HG02678 (cell line): ENCODE results near the gene MOCS1.

ENCODE experiments used
- ATAC-seq: cut with Tn5 transposase; IDR thresholded peaks from one replicate; pipeline ENCODE4 v1.9.1; 2021; ENCODE audit warnings: mild to moderate bottlenecking, moderate library complexity; ENCODE audit not compliant: unreplicated experiment

Gene MOCS1

DNA sequence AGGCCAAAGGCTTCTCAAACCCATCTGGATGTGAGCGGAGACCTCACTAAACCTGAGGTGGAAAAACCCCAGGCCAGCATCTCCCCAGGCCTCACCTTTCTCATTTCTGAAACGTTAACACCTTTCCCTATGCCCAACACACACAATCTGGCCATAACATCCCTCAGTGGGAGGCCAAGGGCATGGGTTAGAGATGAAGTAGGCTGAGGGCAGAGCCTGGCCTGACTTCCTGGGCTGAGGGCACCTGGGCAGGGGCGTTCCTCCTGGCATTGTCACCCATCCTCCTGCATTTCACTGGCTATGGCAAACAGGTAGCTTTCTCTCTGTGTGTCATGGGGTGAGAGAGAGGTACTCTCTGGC lies 8.4 kb downstream of the MOCS1 start:
- ATAC-seq = no peak

DNA sequence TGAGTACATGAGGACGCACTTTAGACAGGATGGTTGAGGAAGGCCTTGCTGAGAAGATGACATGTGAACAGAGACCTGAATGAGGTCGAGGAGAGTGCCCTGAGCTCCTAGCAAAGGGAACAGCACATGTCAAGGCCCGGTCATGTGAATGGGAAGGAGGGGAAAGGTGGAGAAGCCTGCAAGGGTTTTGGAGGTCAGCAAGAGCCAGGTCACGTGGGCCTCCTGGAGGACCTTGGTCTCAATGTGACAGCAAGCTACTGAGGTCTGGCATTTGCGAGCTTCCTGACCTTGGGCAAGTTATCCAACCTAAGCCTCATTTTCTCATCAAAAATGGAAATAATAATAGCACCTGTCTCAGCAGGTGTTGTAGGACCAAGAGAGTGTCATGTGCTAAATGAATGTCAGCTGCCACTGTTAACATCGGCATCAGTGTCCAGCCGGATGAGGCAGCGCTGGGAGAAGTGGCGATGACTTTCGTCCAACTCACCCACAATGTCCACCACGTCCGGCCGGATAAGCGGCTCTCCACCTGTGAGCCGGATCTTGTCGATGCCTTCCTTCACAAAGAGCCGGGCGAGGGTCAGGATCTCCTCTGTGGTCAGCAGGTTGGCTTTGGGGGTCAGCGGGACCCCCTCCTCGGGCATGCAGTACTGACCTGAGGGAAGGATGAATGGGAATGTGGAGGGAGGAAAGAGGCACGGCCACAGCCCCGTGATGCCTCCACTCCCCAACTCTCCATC lies 8.9 kb downstream of the MOCS1 start:
- no peak for ATAC-seq

DNA sequence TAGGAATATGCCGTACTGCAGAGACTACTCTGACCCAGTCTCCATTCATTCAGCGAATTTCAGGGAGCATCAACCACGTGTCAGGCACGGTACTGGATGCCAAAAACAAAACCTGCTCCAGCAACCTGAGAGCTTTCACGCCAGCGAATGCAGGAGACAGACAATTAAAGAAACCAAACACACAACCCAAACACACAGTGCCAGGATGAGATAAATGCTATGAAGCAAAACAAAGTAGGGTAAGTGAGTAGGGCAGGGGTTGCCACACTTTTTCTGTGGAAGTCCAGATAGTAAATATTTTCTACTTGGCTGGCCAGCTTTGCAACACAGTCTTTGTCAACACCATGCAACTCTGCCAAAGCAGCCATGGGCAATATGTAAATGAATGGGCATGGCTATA lies 10.0 kb downstream of the MOCS1 start:
- ATAC-seq = no peak

DNA sequence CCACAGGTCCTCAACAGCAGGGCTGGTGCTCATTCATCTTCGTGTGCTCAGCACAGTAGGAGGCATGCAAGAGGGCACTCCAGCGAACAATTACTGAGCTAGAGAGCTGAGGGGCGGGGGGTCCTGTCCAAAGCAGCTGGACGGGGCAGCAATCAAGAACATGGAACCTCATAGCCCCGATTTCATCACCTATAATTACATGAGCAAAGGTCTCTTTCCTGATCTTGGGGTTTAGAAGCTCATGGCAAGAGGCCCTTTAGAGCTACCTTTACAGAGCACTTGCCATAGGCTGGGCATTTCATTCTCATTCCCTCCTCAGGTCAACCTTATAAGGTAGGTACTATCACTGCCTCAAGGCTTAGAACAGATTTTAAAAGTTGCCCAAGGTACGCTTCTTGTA lies 10.4 kb downstream of the MOCS1 start:
- no peak for ATAC-seq

- ATAC-seq = no peak
These were observed 10.9 kb downstream of the MOCS1 start for GRCh38 chr6:39923394-39923793.

DNA sequence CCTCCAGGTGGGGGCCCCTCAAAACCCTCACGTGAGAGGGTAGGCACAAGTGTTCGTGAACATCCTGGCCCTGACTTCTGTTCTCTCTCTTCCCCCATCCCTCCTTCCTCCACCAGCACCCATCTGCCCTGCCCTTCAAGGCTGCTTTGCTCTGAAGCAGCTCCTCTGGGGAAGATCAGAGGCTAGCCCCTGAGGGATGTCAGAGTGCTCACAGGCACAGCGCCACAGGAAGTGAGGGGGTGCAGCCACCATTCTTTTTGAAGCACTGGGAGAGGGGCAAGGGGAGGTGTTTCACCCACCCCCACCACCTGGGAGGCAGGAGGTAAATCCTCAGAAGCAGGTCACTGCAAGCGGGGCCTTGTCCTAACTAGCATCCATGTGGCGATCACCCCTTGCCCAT lies 11.4 kb downstream of the MOCS1 start:
- no peak for ATAC-seq

DNA sequence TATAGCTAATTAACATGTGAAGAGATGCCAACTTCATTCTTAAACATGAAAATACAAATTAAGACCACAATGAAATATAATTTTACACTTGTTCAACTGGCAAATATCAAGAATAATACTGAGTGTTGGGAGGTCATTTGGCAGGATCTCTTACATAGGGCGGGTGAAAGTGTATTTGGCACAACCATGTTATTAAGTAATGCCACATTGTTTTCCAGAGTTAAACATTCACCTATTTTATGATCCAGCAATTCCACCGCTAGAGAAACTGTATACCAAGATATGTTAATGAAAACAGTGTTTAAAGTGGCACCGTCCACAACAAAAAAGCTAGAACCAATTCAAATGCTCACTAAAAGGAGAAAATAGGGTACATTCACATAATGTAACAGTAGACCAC lies 14.1 kb downstream of the MOCS1 start:
- no peak for ATAC-seq

GRCh38 chr6:39918831-39919230 lies 15.4 kb downstream of the MOCS1 start:
- no peak for ATAC-seq

DNA sequence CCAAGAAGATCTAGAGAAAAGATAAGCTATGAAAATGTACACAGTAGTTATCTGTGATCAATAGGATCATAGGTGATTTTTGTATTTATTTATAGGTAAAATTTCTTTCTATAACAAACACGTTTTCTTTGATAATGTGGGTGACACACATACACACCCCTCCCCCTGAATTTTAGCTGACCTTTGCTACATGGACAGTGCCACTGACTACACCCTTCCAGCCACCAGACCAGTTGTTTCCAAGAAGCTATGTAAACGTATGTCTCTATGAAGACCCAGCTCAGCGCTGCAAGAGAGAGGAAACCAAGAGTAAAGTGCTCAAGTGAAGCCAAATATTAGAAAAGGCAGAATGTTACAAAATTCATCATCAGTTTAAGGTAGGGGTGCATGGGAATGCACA lies 16.3 kb downstream of the MOCS1 start:
- ATAC-seq = no peak

DNA sequence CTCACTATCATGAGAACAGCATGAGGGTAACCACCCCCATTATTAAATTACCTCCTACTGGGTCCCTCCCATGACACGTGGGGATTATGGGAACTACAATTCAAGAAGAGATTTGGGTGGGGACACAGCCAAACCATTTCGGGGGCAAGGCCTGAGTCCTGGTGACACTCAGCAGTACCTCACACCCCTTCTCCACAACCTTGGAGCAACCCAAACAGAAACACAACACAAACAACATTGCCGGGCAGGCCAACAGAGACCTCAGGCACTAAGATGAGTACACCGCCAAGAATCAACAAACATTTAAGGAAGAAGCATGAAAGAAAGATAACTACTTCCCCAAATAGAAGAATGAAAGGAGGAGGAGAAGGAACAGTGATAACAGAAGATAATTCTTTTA lies 16.9 kb downstream of the MOCS1 start:
- no peak for ATAC-seq

GRCh38 chr6:39915866-39916265 lies 18.4 kb downstream of the MOCS1 start:
- ATAC-seq = no peak

- ATAC-seq = no peak
These were observed 20.0 kb downstream of the MOCS1 start for GRCh38 chr6:39914239-39914638.

GRCh38 chr6:39913391-39913916 lies 20.8 kb downstream of the MOCS1 start:
- no peak for ATAC-seq

GRCh38 chr6:39912446-39912845 lies 21.8 kb downstream of the MOCS1 start:
- no peak for ATAC-seq

DNA sequence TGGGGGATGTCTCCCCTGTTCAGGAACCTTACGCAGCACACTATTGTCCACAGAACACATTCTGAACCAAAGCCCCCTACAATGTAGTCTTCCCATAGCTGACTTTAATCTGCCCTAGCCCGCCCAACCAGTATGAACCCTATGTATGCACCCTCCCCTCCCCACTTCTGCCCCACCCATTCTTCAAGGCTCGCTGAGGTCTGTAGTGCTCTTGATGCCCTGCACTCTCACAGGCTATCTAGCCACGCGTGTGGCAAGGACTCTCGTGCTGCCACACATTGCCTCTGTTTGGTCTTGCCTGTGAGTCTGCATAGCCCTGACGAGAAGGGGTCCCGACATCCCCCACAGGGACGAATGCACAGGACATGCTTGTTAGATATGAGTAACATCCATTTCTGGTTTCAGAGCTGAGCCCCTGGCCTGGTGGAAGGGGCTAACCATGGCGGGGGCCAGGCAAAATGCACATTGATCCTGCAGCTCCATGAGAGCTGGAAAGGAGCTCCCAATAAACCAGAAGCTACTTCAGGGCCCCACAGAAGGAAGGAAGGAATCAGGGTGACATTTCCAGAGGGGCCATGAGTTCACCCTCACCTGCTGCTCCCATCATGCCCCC lies 22.6 kb downstream of the MOCS1 start:
- no peak for ATAC-seq

DNA sequence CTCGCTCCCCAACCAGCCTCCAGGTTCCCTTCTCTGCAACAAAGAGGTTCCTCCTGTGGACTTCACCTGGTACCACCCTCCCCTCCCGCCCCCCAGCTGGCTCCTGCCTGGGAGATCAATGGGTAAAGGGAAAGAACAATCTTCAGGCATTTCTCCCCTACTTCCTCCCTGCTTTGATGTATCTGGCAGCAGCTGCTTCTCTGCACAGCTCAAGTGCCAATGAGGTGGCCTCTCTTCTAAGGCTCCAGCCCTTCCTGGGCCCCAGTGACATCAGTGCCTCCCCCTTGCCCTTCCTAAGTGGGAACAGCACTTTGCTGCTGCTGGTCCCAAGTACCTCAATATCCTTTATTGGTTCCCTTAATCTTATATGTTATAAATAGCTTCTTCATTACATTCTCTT lies 23.5 kb downstream of the MOCS1 start:
- ATAC-seq = no peak

GRCh38 chr6:39910164-39910563 lies 24.1 kb downstream of the MOCS1 start:
- no peak for ATAC-seq

GRCh38 chr6:39909701-39910100 lies 24.6 kb downstream of the MOCS1 start:
- ATAC-seq = no peak

DNA sequence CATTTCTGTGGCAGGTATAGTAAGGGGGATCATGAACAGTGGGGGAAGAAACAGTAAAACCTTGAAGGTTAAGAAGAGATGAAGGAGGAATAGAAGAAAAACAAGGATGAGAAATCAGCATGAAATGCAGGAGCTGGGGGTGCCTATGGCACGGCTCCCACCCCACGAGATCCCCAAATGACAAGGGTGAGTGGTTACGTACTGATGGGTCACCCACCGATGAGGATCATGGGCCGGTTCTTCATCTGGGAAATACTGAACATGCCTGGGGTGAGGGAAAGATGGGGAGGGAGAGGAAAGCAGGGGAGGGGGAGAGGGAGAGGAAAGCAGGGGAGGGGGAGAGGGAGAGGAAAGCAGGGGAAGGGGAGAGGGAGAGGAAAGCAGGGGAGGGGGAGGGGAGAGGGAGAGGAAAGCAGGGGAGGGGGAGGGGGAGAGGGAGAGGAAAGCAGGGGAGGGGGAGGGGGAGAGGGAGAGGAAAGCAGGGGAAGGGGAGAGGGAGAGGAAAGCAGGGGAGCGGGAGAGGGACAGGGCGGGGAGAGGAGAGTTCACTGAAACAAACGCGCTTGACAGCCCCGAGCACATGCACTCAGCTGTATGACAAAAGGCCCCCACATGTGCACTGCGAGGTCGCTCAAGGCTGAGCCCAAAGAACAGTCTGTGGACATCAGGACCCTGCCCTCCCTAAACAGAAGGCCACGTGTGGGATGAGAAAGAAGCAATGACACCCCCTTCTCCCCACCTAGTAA lies 25.3 kb downstream of the MOCS1 start:
- no peak for ATAC-seq

- no peak for ATAC-seq
These were observed 26.2 kb downstream of the MOCS1 start for GRCh38 chr6:39907871-39908575.

DNA sequence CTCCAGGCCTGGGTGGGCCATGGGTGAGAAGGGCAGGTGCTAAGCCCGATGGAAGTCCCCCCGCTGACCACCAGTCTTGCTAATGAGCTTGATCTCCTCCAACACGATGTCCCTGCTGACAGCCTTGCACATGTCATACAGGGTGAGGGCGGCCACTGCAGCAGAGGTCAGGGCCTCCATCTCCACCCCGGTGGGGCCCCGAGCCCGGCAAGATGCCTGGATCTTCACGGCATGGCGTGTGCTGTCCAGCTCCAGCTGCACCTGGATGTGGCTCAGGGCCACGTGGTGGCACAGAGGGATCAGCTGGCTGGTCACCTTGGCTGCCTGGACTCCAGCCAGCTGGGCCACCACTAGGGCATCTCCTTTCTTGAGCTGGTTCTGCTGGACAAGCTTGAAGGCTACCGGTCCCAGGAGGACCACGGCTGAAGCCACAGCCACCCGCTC lies 27.9 kb downstream of the MOCS1 start:
- no peak for ATAC-seq
